ENCODE data around the gene IRF4. TPM values are rescaled to one million over a fixed set of nuclear protein-coding genes. Genes with fewer than 3 reads are reported as not detected.

The IRF4 gene
- total RNA-seq, 2 experiments from 2014 or later = 16.9 to 20.8 TPM

GRCh38 chr6:385614-386013 lies 5.9 kb upstream of the IRF4 start:
- DNase-seq (no peak), ATAC-seq (ENCODE audit: poor library complexity) (no peak)
- H3K27ac ChIP-seq (ENCODE audit: low read depth in 1 of 2, low read length in 2 of 2) = no peak overlapping the region
- H3K9me3 ChIP-seq (ENCODE audit: control insufficient read depth in 1 of 2, insufficient read depth in 1 of 2, low read length in 2 of 2) = peaks cover 0 to 10% of the 10 kb centered on the region in 2 experiments
- no peaks in the 10 kb centered on the region for H3K36me3 ChIP-seq (ENCODE audit: insufficient read depth, low read length)
- intact Hi-C loops (cut with DNase I, micrococcal nuclease) = loop anchor here in 1 of 2 experiments (5.0 to 10.0 kb wide), 2 partner anchors 209 to 1012 kb away; no protein-coding TSS in a partner anchor
- POLR2A ChIA-PET = no interaction called here
- peaks cover 16% of the 10 kb centered on the region for H3K4me1 Mint-ChIP-seq (ENCODE audit: low read depth)
- peaks cover 5% of the 10 kb centered on the region for H3K4me1 ChIP-seq (ENCODE audit: insufficient read depth, low read length)
- no peaks in the 10 kb centered on the region for H3K36me3 Mint-ChIP-seq (ENCODE audit: low read depth)
- H3K27ac Mint-ChIP-seq = no peak overlapping the region
- no peak overlapping the region for H3K4me3 ChIP-seq (ENCODE audit: low read length)
- no peaks in the 10 kb centered on the region for H3K9me3 Mint-ChIP-seq
- H3K4me3 Mint-ChIP-seq = no peak overlapping the region
- H3K27me3 ChIP-seq (ENCODE audit: control insufficient read depth in 1 of 2, insufficient read depth in 2 of 2, low read length in 2 of 2) = no peaks in the 10 kb centered on the region
- CTCF ChIA-PET = no interaction called here
- TF ChIP-seq, protein P1, sequence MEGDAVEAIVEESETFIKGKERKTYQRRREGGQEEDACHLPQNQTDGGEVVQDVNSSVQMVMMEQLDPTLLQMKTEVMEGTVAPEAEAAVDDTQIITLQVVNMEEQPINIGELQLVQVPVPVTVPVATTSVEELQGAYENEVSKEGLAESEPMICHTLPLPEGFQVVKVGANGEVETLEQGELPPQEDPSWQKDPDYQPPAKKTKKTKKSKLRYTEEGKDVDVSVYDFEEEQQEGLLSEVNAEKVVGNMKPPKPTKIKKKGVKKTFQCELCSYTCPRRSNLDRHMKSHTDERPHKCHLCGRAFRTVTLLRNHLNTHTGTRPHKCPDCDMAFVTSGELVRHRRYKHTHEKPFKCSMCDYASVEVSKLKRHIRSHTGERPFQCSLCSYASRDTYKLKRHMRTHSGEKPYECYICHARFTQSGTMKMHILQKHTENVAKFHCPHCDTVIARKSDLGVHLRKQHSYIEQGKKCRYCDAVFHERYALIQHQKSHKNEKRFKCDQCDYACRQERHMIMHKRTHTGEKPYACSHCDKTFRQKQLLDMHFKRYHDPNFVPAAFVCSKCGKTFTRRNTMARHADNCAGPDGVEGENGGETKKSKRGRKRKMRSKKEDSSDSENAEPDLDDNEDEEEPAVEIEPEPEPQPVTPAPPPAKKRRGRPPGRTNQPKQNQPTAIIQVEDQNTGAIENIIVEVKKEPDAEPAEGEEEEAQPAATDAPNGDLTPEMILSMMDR (IDR thresholded peaks at IDR 0.05) = no peak
- H3K27me3 Mint-ChIP-seq = peaks cover 29% of the 10 kb centered on the region

DNA sequence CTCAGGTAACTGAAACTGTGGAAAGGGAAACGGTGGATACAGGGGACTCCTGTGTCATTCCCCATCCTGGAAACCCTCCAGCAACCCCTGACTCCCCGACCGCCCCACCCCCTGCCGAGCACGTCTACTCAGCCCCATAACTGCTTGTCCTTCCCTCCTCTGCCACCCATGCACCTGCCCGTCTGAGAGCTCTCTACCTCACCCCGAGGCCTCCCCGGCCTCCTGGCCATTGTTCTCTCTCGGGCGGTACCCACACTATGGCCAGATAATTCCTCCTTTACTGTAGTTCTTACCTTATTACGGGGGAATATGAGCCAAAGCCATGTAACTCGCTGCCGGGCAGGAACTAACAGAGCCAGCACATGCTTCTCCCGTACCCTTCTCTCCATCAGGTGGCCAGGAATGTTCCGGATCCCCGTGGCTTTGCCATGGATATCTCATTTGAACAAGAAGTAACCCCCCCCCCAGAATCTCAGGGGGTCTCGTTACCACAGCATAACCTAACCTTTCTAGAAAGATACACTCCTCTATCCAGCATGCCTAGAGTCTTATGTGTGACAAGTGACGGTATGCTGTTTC lies 4.8 kb upstream of the IRF4 start:
- no peak overlapping the region for H3K4me3 ChIP-seq (ENCODE audit: low read length)
- peaks cover 21% of the 10 kb centered on the region for H3K4me1 Mint-ChIP-seq (ENCODE audit: low read depth)
- H3K4me3 Mint-ChIP-seq = no peak overlapping the region
- no peaks in the 10 kb centered on the region for H3K36me3 ChIP-seq (ENCODE audit: insufficient read depth, low read length)
- H3K27ac ChIP-seq (ENCODE audit: low read depth in 1 of 2, low read length in 2 of 2) = no peak overlapping the region
- ATAC-seq (ENCODE audit: poor library complexity) (no peak), DNase-seq (no peak)
- ChIA-PET CTCF (no interaction called here), POLR2A (no interaction called here)
- H3K9me3 Mint-ChIP-seq = no peaks in the 10 kb centered on the region
- H3K27me3 ChIP-seq (ENCODE audit: control insufficient read depth in 1 of 2, insufficient read depth in 2 of 2, low read length in 2 of 2) = no peaks in the 10 kb centered on the region
- peaks cover 14% of the 10 kb centered on the region for H3K4me1 ChIP-seq (ENCODE audit: insufficient read depth, low read length)
- intact Hi-C loops (cut with DNase I, micrococcal nuclease) = loop anchor here in 1 of 2 experiments (5.0 to 10.0 kb wide), 2 partner anchors 208 to 1011 kb away; no protein-coding TSS in a partner anchor
- TF ChIP-seq, protein P1 (IDR thresholded peaks at IDR 0.05) = no peak
- peaks cover 18% of the 10 kb centered on the region for H3K27me3 Mint-ChIP-seq
- no peak overlapping the region for H3K27ac Mint-ChIP-seq
- H3K9me3 ChIP-seq (ENCODE audit: control insufficient read depth in 1 of 2, insufficient read depth in 1 of 2, low read length in 2 of 2) = peaks cover 0 to 5% of the 10 kb centered on the region in 2 experiments
- peaks cover 3% of the 10 kb centered on the region for H3K36me3 Mint-ChIP-seq (ENCODE audit: low read depth)

DNA sequence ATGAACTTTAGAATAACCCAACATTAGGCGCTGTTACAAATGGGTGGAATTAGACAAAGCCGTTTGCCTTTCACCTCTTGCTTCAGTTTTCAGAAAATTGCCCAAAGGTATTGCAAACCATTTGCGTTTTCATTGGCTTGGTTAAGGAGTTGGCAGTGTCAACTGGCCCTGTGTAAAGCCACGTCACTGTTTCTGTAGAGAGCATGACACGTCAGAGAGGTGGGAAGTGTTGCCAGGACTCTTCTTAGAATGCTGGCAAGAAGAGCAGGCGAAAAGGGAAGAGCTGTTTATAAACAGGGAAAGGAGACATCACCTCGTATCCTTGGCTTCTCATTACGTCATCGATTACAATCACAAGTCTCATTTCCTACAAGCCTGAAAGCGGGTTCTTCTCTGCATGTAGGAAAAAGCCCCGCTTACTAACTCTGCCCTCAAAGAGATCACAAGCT lies 4.2 kb upstream of the IRF4 start:
- H3K27ac ChIP-seq (ENCODE audit: low read depth in 1 of 2, low read length in 2 of 2) = no peak overlapping the region
- H3K27me3 ChIP-seq (ENCODE audit: control insufficient read depth in 1 of 2, insufficient read depth in 2 of 2, low read length in 2 of 2) = no peaks in the 10 kb centered on the region
- Mint-ChIP-seq H3K4me3 (no peak overlapping the region), H3K9me3 (no peaks in the 10 kb centered on the region), H3K27ac (no peak overlapping the region), H3K4me1 (ENCODE audit: low read depth) (peaks cover 21% of the 10 kb centered on the region), H3K27me3 (peaks cover 13% of the 10 kb centered on the region), H3K36me3 (ENCODE audit: low read depth) (peaks cover 4% of the 10 kb centered on the region)
- no peaks in the 10 kb centered on the region for H3K36me3 ChIP-seq (ENCODE audit: insufficient read depth, low read length)
- H3K9me3 ChIP-seq (ENCODE audit: control insufficient read depth in 1 of 2, insufficient read depth in 1 of 2, low read length in 2 of 2) = peaks cover 0 to under 1% of the 10 kb centered on the region in 2 experiments
- TF ChIP-seq, protein P1 (IDR thresholded peaks at IDR 0.05) = no peak
- ATAC-seq (ENCODE audit: poor library complexity) = no peak
- peaks cover 19% of the 10 kb centered on the region for H3K4me1 ChIP-seq (ENCODE audit: insufficient read depth, low read length)
- CTCF ChIA-PET = no interaction called here
- DNase-seq = peak in 1 of 14 experiments; percentile 27
- intact Hi-C loops (cut with DNase I, micrococcal nuclease) = loop anchor here in 1 of 2 experiments (5.0 to 10.0 kb wide), 2 partner anchors 207 to 1010 kb away; no protein-coding TSS in a partner anchor
- POLR2A ChIA-PET = no interaction called here
- no peak overlapping the region for H3K4me3 ChIP-seq (ENCODE audit: low read length)
